ENCODE measurements around the gene SLF2.

DNA sequence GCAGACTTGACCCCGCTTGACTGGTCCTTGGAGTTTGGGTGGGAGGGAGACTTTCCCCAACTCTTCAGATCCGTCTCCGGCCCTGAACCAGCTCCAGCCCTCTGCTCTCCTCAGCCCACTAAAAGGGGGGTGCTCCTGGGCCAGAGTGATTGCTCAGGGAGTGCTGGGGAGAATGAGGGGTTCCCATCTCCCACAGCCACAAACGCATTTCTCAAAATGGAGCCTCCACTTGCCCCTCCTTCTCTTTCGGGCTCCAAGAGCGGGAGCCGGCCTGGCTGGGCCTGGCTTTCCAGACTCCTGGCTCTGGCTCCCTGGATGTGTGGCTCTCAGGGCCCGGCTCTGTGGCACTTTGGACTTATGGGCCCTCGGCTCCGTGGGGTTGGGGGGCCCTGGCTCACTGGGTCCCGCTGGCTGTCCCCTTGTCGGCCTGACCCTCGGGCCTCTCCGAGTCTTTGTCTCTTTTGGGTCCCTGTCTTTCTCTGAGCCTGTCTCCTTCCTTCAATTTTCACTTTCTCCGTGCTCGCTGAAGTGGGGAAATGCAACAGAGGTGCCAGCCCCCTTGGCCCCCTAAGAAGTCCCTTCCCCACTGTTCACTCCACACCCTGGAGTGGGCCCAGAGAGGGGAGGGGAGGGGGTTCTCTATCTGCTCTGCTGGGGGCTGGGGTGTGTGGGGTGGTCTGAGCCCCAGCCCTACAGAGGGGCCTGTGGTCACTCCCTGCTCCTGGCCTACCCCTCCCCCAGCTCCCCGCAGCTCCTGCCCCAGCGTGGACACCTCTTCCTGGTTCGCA, 87.6 kb downstream of the SLF2 start:
- TF ChIP-seq, protein P1, sequence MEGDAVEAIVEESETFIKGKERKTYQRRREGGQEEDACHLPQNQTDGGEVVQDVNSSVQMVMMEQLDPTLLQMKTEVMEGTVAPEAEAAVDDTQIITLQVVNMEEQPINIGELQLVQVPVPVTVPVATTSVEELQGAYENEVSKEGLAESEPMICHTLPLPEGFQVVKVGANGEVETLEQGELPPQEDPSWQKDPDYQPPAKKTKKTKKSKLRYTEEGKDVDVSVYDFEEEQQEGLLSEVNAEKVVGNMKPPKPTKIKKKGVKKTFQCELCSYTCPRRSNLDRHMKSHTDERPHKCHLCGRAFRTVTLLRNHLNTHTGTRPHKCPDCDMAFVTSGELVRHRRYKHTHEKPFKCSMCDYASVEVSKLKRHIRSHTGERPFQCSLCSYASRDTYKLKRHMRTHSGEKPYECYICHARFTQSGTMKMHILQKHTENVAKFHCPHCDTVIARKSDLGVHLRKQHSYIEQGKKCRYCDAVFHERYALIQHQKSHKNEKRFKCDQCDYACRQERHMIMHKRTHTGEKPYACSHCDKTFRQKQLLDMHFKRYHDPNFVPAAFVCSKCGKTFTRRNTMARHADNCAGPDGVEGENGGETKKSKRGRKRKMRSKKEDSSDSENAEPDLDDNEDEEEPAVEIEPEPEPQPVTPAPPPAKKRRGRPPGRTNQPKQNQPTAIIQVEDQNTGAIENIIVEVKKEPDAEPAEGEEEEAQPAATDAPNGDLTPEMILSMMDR (IDR thresholded peaks at IDR 0.05; ENCODE audit: low read depth, low read length, missing input control) = no peak
- TF ChIP-seq YY1 (IDR thresholded peaks at IDR 0.05) = no peak
- TF ChIP-seq, protein P2, sequence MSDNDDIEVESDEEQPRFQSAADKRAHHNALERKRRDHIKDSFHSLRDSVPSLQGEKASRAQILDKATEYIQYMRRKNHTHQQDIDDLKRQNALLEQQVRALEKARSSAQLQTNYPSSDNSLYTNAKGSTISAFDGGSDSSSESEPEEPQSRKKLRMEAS (IDR thresholded peaks at IDR 0.05) = no peak
- TF ChIP-seq SP1 (IDR thresholded peaks at IDR 0.05) = no peak
- TF ChIP-seq TAF1 (conservative IDR thresholded peaks at IDR 0.05) = no peak
- TF ChIP-seq, protein P3, sequence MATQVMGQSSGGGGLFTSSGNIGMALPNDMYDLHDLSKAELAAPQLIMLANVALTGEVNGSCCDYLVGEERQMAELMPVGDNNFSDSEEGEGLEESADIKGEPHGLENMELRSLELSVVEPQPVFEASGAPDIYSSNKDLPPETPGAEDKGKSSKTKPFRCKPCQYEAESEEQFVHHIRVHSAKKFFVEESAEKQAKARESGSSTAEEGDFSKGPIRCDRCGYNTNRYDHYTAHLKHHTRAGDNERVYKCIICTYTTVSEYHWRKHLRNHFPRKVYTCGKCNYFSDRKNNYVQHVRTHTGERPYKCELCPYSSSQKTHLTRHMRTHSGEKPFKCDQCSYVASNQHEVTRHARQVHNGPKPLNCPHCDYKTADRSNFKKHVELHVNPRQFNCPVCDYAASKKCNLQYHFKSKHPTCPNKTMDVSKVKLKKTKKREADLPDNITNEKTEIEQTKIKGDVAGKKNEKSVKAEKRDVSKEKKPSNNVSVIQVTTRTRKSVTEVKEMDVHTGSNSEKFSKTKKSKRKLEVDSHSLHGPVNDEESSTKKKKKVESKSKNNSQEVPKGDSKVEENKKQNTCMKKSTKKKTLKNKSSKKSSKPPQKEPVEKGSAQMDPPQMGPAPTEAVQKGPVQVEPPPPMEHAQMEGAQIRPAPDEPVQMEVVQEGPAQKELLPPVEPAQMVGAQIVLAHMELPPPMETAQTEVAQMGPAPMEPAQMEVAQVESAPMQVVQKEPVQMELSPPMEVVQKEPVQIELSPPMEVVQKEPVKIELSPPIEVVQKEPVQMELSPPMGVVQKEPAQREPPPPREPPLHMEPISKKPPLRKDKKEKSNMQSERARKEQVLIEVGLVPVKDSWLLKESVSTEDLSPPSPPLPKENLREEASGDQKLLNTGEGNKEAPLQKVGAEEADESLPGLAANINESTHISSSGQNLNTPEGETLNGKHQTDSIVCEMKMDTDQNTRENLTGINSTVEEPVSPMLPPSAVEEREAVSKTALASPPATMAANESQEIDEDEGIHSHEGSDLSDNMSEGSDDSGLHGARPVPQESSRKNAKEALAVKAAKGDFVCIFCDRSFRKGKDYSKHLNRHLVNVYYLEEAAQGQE (IDR thresholded peaks at IDR 0.05) = no peak
- TF ChIP-seq, protein P4, sequence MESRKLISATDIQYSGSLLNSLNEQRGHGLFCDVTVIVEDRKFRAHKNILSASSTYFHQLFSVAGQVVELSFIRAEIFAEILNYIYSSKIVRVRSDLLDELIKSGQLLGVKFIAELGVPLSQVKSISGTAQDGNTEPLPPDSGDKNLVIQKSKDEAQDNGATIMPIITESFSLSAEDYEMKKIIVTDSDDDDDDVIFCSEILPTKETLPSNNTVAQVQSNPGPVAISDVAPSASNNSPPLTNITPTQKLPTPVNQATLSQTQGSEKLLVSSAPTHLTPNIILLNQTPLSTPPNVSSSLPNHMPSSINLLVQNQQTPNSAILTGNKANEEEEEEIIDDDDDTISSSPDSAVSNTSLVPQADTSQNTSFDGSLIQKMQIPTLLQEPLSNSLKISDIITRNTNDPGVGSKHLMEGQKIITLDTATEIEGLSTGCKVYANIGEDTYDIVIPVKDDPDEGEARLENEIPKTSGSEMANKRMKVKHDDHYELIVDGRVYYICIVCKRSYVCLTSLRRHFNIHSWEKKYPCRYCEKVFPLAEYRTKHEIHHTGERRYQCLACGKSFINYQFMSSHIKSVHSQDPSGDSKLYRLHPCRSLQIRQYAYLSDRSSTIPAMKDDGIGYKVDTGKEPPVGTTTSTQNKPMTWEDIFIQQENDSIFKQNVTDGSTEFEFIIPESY (IDR thresholded peaks at IDR 0.05) = no peak
- TF ChIP-seq EGR1 (IDR thresholded peaks at IDR 0.05; ENCODE audit: low read depth in 2 of 2) = no peak
- no peak for TF ChIP-seq GABPA (IDR thresholded peaks at IDR 0.05 in 1 of 2, conservative IDR thresholded peaks at IDR 0.05 in 1 of 2)

Measured in liver (tissue), 3 donors.